ENCODE data around the gene SLC24A3.

Gene SLC24A3

GRCh38 chr20:19244291-19244690 is 31.8 kb downstream of the SLC24A3 start:
- DNase-seq, result no peak

GRCh38 chr20:19249106-19249879 is 36.9 kb downstream of the SLC24A3 start:
- DNase-seq, result no peak

- DNase-seq, result no peak
These were observed 37.9 kb downstream of the SLC24A3 start for GRCh38 chr20:19250346-19250745.

DNA sequence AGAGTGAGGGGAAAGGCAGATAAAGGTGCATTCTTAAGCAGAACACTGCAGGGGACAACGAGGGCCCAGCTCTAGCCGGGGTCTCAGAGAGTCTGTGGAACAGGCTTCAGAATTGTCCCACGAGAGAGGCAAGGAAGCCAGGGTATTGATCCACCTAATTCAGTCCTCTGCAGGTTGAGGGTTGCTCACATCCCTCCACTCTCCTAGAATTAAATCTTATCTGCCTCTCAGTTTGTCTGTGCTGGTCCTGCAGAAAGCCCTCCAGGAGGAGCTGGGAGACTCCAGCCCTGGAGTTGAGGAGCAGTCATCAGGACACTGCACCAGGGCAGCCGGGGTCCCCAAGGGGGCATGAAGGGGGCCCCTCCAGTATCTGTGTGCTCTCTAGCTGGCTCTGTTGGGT is 39.1 kb downstream of the SLC24A3 start:
- DNase-seq, result no peak

GRCh38 chr20:19251958-19252357 is 39.5 kb downstream of the SLC24A3 start:
- no peak for DNase-seq

- no peak for DNase-seq
These were observed 40.1 kb downstream of the SLC24A3 start for GRCh38 chr20:19252451-19253120.

DNA sequence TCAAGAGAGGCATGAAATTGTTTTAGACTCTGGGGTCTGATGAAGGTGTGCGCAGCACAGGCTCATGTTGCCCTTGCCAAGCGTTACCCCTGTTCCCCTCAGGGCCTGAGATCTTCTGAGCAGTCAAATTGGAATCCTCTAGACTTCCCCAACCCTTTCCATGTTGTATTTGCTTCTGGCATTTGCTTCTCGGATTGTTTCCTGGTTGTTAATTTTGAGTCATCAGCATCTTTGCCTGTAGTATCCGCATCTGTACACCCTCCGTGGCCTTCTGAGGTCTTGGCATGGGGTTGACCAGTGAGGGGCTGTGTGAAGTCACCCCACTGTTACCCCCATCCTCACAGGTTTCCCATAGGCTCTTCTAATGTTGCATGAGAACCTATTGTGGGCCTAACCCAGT is 40.9 kb downstream of the SLC24A3 start:
- DNase-seq, result no peak

GRCh38 chr20:19253916-19254820 is 41.7 kb downstream of the SLC24A3 start:
- no peak for DNase-seq

DNA sequence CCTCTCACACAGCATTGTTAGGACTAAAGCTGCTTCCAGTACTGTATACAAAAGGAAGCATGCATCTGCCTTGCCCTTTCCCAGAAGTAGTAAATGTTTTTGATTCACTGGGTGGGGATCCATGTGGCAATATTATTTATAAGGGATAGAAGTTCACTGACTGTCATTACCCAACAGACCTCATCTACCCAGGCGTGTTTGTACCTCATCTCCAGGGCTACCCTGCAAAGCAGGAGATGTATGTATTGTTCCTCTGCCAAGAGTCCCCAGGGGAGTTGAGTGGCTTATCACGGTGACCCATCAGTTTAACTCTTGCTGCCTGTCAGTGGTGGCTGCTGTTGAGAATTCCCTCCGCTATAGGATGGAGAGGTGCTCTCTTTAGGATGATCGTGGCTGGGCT is 42.5 kb downstream of the SLC24A3 start:
- DNase-seq, result no peak

- no peak for DNase-seq
These were observed 43.6 kb downstream of the SLC24A3 start for GRCh38 chr20:19256085-19256484.

DNA sequence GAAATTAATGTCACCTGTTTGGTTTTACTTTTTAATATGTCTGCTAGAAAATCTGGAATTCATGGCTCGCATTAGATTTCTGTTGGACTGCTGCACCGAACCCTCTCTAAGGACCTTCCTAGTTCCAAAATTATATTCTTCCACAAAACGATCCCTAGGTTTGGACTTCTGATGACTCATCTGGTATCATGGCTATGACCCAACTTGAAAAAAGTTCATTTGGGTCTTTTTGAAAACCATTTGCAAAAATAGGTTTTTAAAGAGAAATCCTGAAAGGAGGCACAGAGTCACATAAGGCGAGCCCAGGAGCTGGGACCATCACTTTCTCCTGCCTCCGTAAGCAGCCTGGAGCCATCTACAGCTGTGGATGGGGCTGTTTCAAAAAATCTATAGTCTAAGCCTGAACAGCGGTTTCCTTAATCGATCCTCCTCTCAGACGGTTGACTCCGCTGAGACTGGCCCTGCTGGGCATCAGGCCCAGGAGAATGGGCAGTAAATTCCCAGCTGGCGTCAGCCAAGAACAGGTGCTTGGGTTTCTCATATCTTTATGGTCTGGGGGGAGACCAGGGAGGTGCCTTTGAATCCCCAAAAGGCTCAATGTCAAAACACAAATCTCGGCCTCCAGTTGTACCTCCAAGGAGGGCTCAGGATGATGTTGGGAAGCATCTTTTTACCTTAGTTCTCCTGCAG is 44.6 kb downstream of the SLC24A3 start:
- no peak for DNase-seq

DNA sequence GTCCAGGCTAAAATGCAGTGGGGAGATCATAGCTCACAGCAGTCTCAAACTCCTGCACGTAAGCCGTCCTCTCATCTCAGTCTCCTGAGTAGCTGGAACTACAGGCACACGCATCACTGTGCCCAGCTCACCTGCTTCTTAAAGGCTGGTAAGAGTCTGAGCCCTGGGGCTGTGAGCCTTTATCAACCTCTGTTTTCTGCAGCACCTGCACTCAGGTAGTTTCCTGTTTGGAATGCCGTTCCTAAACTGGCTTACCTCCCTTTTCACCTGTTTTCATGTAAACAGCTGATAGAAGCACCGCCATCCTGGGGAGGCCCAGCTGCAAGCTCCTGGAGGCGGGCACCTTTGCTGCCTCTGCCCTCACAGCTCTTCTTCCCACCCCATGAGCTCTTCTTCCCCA is 45.4 kb downstream of the SLC24A3 start:
- DNase-seq, result no peak

GRCh38 chr20:19259141-19259591 is 46.7 kb downstream of the SLC24A3 start:
- DNase-seq, result no peak

DNA sequence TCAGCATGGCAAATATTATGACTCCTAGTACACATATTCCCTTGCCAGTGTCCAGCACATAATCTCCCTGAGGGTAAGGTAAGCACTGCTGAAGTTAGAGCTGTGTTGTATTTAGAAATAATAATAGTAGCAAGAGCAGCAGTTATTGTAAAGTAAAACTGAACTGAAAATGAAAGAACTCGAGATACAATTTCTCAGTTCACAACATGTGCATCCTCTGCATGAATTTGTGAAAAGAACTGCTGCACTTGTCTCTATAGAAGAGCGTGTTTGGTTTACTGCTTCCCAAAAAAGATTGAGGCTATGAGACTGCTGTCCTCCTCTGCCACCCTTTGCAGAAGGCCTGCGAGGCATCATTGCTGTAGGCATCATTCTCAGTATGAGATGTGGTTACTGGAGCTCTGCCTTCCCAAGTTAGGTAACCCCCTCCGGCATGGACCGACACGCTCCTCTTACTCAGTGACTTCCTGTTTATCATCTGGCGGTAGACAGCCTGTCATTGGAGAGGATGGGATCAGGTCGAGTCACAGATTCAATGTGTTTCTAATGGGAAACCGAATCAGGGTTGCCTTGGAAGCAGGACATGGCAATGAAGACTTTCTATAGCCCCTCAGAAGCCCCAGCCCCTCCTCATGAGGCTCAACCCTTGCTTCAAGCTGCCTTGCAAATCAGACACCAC is 48.1 kb downstream of the SLC24A3 start:
- DNase-seq, result no peak

DNA sequence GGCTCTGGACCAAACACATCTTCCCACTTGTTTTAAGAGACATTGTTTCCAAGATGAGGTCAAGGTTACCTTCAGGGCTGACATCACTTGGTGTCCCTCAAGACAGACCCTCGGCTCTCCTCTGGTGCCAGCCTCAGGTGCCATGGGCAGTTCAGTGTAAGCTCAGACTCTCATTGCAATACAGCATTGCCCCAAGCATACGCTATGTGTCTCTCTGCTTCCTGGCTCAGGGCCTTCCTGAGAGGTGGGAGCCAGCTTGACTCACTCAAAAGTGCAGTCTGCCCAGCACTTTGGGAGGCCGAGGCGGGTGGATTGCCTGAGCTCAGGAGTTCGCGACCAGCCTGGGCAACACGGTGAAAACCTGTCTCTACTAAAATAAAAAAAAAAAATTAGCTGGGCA is 51.7 kb downstream of the SLC24A3 start:
- DNase-seq, result no peak

DNA sequence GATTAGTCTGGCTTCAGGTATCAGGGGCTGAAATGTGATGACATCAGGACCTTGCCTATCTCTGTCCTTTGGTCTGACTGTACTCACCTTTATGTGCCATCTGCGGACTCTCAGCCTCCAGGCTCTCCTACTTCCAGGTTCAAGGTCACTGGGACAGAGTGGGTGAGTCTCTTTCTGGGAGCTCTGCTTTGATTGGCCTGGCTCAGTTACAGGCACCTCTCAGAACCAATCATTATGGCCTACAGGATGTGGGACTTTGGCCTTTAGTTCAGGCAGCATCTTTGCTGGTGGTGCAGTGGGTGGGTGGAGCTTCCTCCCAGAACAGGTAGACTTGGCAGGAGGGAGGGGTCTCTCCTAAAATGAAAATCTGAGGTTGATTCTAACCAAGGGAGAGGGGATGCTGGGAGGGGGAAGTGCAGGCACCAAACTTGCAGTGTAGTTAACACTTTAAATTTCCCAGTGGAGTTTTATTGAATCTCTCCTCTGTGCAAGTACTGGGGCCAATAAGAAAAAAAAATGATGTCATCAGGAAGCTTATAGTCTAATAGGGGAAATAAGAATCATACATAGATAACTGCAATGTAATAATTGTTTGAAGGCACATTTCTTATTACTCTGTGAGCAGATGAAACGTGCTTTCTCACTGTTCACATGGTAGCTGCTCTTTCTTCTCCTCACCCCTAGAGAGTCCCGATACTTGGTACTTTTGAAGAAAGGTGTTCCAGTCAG is 53.4 kb downstream of the SLC24A3 start:
- no peak for DNase-seq

DNA sequence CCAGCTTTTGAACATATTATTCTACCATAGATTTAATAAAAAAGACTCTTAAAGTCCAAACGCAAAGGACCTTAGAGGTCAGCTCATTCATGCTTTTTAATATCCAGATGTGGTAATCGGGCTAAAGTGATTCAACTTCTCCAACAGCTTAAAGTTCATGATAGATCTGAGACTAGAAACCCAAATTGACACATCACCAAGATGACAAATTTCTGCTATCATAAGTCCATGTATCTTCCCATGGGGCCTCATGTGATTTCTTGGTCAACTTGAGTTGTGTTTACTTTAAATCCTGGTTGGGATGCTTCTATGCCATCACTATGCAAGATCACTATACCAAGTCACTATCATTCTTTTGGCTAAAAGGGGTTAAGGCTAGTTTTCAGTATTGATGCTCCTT is 56.0 kb downstream of the SLC24A3 start:
- no peak for DNase-seq

GRCh38 chr20:19269737-19270340 is 57.4 kb downstream of the SLC24A3 start:
- DNase-seq, result no peak

- DNase-seq, result no peak
These were observed 59.6 kb downstream of the SLC24A3 start for GRCh38 chr20:19271879-19272651.

- no peak for DNase-seq
These were observed 60.7 kb downstream of the SLC24A3 start for GRCh38 chr20:19272976-19273654.
